DMS153 treated with DMSO at 0.1 percent for 48 hours (cell line): ENCODE results near the gene PABPN1L.
"Not testable (repeated sequence)": the region's sequence is repeated elsewhere in the genome, so short reads cannot be mapped to it uniquely, and the experiment has no call there.

Source experiments
- DNase-seq: peaks from one replicate; lab custom pipeline; 2025; ENCODE audit not compliant: unreplicated experiment; lab: John Stamatoyannopoulos, UW

The PABPN1L gene

DNA sequence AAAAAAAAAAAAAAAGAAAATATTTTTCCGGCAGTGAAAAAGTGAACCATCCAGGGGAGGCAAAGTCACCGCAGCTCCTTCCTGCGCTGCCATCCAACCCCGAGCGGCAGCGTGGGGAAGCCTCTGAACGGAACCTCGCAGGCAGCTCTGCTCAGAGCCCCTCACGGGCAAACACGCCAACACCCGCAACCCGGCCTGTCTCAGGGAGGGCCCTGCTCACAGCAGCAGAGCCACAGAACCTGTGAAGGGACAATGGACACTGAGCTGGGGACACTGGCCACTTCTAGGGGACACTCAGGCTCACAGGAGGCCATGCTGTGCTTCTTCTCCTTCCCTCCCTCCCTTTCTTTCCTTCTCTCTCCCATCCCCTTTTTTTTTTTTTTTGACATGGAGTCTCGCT is 33.4 kb downstream of the PABPN1L start:
- no peak for DNase-seq

- DNase-seq, result no peak
These were observed 34.6 kb downstream of the PABPN1L start for GRCh38 chr16:88831838-88832237.

- no peak for DNase-seq
These were observed 35.7 kb downstream of the PABPN1L start for GRCh38 chr16:88830783-88831182.

DNA sequence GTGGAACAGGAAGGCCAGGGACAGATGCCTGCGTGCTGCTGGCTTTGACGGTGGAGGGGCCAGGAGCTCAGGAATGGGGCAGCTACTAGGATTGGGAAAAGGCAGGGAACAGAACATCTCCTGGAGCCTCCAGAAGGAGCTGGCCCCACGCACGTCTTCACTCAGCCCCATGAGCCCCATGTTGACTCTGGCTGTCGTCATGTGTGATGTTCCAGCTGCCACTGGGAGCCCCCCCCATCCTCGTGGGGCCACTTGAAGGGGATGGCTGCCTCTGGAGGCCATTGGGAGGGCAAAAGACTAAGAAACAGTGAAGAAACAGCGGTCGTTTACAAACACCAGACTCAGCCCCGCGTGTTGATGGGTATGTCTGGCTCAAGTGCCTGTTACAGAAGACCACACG is 36.2 kb downstream of the PABPN1L start:
- no peak for DNase-seq

DNA sequence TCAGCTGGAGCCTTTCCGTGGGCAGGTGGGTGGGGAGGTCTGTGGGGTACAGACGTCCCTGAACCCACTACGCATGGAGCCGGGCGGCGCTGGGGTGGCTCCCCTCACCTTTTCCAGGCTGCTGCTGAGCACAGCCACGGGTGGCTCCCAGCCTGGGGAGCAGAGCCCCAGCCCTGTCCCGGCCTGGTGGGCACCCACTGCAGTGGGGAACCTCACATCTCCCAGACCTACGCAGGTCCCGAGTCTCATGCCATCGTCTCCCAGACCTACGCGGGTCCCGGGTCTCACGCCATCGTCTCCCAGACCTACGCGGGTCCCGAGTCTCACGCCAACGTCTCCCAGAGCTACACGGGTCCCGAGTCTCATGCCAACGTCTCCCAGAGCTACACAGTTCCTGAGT is 37.7 kb downstream of the PABPN1L start:
- no peak for DNase-seq

- no peak for DNase-seq
These were observed 38.7 kb downstream of the PABPN1L start for GRCh38 chr16:88827727-88828126.

GRCh38 chr16:88826070-88826840 is 40.2 kb downstream of the PABPN1L start:
- DNase-seq, result no peak

- DNase-seq, result no peak
These were observed 41.3 kb downstream of the PABPN1L start for GRCh38 chr16:88825146-88825545.

DNA sequence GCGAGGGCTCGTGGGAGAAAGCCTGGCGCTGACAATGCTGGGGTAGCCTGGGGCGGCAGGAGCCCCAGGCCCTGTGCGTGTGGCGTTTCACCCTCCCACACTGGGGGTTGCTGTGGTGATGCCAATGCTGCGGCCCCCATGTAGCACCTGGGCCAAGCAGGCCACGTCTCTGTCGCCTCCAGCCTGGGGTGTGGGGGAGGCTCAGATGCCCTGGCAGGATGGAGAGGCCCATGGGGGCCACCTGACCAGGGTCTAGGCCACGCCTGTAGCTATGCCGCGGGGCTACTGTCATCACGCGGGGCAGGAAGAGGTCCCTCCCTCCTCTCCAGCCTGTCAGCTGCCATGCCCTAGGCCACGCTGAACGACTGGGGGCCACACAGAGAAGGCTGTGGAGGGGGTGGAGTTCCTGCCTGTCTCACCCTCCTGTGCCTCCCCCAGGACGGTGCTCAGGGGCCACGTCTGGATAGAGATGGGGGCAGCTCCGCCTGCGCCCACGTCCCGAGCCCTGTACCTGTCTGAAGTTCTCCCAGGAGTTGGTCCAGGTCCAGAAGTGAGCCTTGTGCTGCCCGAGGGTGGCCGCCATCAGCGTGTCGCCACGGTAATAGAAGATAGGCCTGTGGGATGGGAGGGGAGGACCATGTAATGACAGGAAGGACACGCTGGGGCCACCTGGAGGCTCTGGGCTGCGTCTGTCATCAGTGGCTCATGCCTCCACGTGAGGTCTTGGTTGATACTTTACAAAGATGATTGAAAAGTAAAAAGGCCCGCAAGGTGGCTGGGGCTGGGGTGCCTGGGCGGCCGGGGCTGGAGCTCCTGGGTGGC is 42.0 kb downstream of the PABPN1L start:
- no peak for DNase-seq

DNA sequence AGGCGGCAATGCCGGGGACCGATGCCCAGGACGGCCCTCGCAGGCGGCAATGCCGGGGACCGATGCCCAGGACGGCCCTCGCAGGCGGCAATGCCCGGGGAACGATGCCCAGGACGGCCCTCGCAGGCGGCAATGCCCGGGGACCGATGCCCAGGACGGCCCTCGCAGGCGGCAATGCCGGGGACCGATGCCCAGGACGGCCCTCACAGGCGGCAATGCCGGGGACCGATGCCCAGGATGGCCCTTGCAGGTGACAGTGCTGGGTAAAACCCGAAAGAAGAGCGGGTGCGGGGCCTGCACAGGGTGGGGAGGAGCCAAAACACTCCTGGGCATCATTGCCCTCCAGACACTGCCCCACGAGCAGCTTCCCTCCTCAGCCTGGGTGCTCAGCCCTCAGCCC is 42.8 kb downstream of the PABPN1L start:
- DNase-seq, result not testable (repeated sequence)

GRCh38 chr16:88822281-88823040 is 44.0 kb downstream of the PABPN1L start:
- no peak for DNase-seq

DNA sequence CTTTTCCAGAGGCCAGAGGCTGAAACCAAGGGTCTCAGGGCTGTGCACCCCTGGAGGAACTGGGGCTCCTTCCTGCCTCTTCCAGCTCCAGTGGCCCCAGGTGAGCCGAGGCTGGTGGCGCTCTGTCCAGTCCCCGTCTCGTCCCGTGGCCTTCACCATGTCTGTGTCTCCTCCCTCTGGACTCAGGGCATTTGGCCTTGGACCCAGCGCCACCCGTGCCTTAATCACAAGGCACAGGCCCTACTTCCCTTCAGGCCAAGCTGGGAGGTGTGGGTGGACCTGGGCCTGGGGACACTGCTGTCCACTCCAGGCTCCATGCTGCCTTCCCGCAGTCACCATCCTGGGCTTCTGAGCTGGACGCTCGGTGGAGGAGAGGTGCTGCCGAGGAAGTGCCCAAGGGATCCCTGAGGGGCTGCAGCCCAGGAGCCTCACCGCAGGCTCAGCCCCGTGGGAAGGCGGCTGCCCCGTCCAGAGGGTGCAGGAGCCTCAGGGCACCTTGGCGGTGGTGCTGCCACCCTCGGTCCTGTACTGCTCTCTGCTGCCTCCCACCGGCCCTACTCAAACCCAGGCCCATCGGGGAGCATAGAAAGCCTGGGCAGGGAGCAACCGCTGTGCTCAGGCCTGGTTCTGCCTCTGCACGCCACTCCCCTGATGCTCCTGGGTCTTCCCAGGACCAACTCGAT is 45.2 kb downstream of the PABPN1L start:
- no peak for DNase-seq

GRCh38 chr16:88820385-88821025 is 46.0 kb downstream of the PABPN1L start:
- no peak for DNase-seq

DNA sequence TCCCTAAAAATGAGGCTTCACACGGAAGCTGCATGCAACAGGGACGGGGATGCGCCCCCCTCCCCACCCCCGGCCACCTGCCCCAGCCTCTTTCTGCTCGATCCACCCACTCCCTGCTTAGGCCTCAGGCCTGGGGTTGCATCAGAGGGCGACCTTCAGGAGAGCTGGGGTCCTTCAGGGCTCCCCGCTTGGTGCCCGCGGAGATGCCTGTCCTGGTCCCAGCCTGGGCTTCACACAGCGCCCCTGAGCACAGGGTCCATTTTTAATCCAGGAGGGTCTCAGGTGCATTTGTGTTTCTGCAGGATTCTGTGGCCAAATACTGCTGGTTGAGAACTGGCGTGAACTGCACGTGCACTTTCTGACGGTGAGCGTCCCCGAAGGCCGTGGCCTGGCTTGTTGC is 47.3 kb downstream of the PABPN1L start:
- no peak for DNase-seq

GRCh38 chr16:88818575-88818874 is 47.9 kb downstream of the PABPN1L start:
- no peak for DNase-seq

- DNase-seq, result no peak
These were observed 48.5 kb downstream of the PABPN1L start for GRCh38 chr16:88817785-88818574.

- DNase-seq, result no peak
These were observed 49.5 kb downstream of the PABPN1L start for GRCh38 chr16:88816736-88817535.

GRCh38 chr16:88815901-88816589 is 50.4 kb downstream of the PABPN1L start:
- DNase-seq, result peak; percentile 40

- DNase-seq, result no peak
These were observed 51.2 kb downstream of the PABPN1L start for GRCh38 chr16:88815227-88815626.
